Gastrocnemius medialis (tissue), 4 donors: Measurements from ENCODE around the gene ARHGAP28.

ENCODE experiments used
- POLR2A ChIP-seq, 2 donors: fragments of 450-650 bp; IDR thresholded peaks; one replicate each; pipeline ENCODE4 v1.6.1; 2017; ENCODE audit warnings: antibody characterized with exemption in 2 of 2, mild to moderate bottlenecking in 2 of 2, moderate library complexity in 2 of 2
- TF ChIP-seq, protein P1 (sequence below), 5 experiments: fragments of 450-650 bp in 3 of 5; fragments of 200-600 bp in 2 of 5; sonication (generic) in 2 of 5; IDR thresholded peaks in 4 of 5; conservative IDR thresholded peaks in 1 of 5; 1 replicate in 4 of 5; 2 replicates in 1 of 5; pipeline ENCODE4 v1.5.1; 2016 to 2019; ENCODE audit warnings: antibody characterized with exemption in 5 of 5, mild to moderate bottlenecking in 3 of 5, moderate library complexity in 3 of 5

DNA sequence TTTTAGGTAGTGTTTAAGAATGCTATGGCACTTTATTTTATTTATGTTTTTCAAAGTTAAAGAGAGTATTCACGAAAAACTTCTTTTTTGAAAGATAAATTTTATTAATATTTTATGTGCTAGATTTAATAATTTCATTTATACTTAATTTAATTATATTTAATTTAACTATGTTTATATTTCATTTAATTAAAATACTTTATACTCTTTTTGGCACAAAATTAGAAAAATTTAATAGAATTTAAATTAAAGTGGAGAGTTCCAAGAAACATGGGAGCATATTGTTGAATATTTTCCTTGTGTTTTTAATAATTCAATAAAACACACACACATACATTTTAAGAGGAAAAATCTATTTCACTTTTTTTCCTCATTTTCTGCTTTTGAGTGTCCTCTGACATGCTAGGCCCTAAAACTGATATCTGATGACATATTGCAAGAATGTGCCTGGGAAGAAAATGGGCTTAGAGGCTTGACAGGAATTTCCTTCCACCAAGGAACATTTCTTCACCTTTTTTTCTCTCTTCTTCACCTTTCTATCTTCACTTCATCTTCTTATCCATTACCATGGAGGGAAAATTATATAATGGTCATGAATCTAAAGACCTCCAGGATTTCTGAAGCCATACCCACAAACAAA lies 15.4 kb downstream of the ARHGAP28 start:
- TF ChIP-seq, protein P1, sequence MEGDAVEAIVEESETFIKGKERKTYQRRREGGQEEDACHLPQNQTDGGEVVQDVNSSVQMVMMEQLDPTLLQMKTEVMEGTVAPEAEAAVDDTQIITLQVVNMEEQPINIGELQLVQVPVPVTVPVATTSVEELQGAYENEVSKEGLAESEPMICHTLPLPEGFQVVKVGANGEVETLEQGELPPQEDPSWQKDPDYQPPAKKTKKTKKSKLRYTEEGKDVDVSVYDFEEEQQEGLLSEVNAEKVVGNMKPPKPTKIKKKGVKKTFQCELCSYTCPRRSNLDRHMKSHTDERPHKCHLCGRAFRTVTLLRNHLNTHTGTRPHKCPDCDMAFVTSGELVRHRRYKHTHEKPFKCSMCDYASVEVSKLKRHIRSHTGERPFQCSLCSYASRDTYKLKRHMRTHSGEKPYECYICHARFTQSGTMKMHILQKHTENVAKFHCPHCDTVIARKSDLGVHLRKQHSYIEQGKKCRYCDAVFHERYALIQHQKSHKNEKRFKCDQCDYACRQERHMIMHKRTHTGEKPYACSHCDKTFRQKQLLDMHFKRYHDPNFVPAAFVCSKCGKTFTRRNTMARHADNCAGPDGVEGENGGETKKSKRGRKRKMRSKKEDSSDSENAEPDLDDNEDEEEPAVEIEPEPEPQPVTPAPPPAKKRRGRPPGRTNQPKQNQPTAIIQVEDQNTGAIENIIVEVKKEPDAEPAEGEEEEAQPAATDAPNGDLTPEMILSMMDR (IDR thresholded peaks at IDR 0.05 in 4 of 5, conservative IDR thresholded peaks at IDR 0.05 in 1 of 5) = no peak
- TF ChIP-seq POLR2A (IDR thresholded peaks at IDR 0.05) = no peak
